H1 (cell line): Measurements from ENCODE around the gene PMFBP1. TPM values are rescaled to one million over a fixed set of nuclear protein-coding genes. Genes with fewer than 3 reads are reported as not detected.

Experiments
- CTCF ChIA-PET: fragments of 300-600 bp; sonication (Branson Sonifier 250); formaldehyde crosslinking; loops from one replicate; lab custom pipeline; 2021; ENCODE audit not compliant: partially characterized antibody; lab: Charles Lee
- POLR2A ChIA-PET: fragments of 300-600 bp; sonication (Branson Sonifier 250); formaldehyde crosslinking; loops from one replicate; lab custom pipeline; 2021; ENCODE audit warnings: inconsistent platforms; ENCODE audit not compliant: partially characterized antibody; lab: Charles Lee
- DNase-seq, 2 experiments: peaks; one replicate each; pipeline versions ENCODE4 v3.0.0 to v3.0.0-alpha.2; 2010 to 2022; ENCODE audit warnings: low spot score in 2 of 2, low read depth in 1 of 2, mixed read lengths in 1 of 2
- FAIRE-seq: peaks from 2 replicates; lab custom pipeline; 2011; peaks lifted over from hg19 to GRCh38; lab: Jason Lieb, UNC
- H2AFZ ChIP-seq: 2 replicates; pipeline ENCODE4 v1.8.1; 2012; ENCODE audit warnings: low read length, inconsistent platforms
- H2AK5ac ChIP-seq: 2 replicates; pipeline ENCODE4 v1.6.1; 2013; ENCODE audit warnings: low read depth, low read length
- H2BK120ac ChIP-seq: replicated peaks from 2 replicates; pipeline ENCODE3; 2013; ENCODE audit warnings: low read depth, low read length, inconsistent platforms
- H2BK12ac ChIP-seq: 2 replicates; pipeline ENCODE4 v1.6.1; 2013; ENCODE audit warnings: low read depth, low read length
- H2BK15ac ChIP-seq: 2 replicates; pipeline ENCODE4 v1.6.1; 2013; ENCODE audit warnings: low read length
- H2BK20ac ChIP-seq: 2 replicates; pipeline ENCODE4 v1.6.1; 2013; ENCODE audit warnings: low read length
- H2BK5ac ChIP-seq: 2 replicates; pipeline ENCODE4 v1.6.1; 2013; ENCODE audit warnings: low read depth, low read length
- H3K14ac ChIP-seq: 2 replicates; pipeline ENCODE4 v1.6.1; 2013; ENCODE audit warnings: inconsistent platforms; ENCODE audit not compliant: insufficient read length
- H3K18ac ChIP-seq: 2 replicates; pipeline ENCODE4 v1.6.1; 2013; ENCODE audit warnings: low read length; ENCODE audit errors: extremely low read depth
- H3K23ac ChIP-seq: 2 replicates; pipeline ENCODE4 v1.6.1; 2013; ENCODE audit warnings: inconsistent platforms; ENCODE audit not compliant: insufficient read length
- H3K23me2 ChIP-seq: 2 replicates; pipeline ENCODE4 v1.6.1; 2013; ENCODE audit warnings: low read depth, low read length
- H3K27ac ChIP-seq: 2 replicates; pipeline ENCODE4 v1.6.1; 2011; ENCODE audit warnings: low read depth, low read length, inconsistent platforms
- H3K27me3 ChIP-seq, 4 experiments: replicated peaks in 1 of 4; 1 replicate in 1 of 4; 2 replicates in 3 of 4; pipeline versions ENCODE4 v1.6.1 to v1.8.1; 2011 to 2013; ENCODE audit warnings: low read length in 3 of 4, mild to moderate bottlenecking in 3 of 4, inconsistent platforms in 2 of 4, mixed read lengths in 2 of 4, moderate library complexity in 1 of 4; ENCODE audit not compliant: control insufficient read depth in 3 of 4, insufficient read depth in 3 of 4; ENCODE audit errors: extremely low read depth in 1 of 4
- H3K36me3 ChIP-seq, 4 experiments: 2 replicates each; pipeline versions ENCODE4 v1.6.1 to v1.8.1; 2011 to 2013; ENCODE audit warnings: mild to moderate bottlenecking in 4 of 4, low read length in 3 of 4, moderate library complexity in 2 of 4, control low read depth in 1 of 4, inconsistent platforms in 1 of 4; ENCODE audit not compliant: insufficient read depth in 4 of 4, control insufficient read depth in 2 of 4
- H3K4ac ChIP-seq: replicated peaks from 2 replicates; pipeline ENCODE3; 2013; ENCODE audit warnings: low read length, low read depth, mixed read lengths, inconsistent platforms; ENCODE audit not compliant: insufficient read length
- H3K4me1 ChIP-seq, 4 experiments: replicated peaks in 1 of 4; 1 replicate in 1 of 4; 2 replicates in 3 of 4; pipeline versions ENCODE4 v1.6.1 to v1.8.1; 2011 to 2013; ENCODE audit warnings: low read length in 3 of 4, inconsistent platforms in 2 of 4, mixed read lengths in 1 of 4; ENCODE audit not compliant: insufficient read depth in 4 of 4, control insufficient read depth in 3 of 4
- H3K4me2 ChIP-seq, 2 experiments: 2 replicates each; pipeline versions ENCODE4 v1.6.1 to v1.8.1; 2011 to 2013; ENCODE audit warnings: low read depth in 2 of 2, low read length in 2 of 2, control low read depth in 1 of 2, inconsistent platforms in 1 of 2, mild to moderate bottlenecking in 1 of 2; ENCODE audit not compliant: insufficient read depth in 1 of 2
- H3K4me3 ChIP-seq, 4 experiments: fragments of 200-600, 300-600 bp in 1 of 4; sonication (generic), shearing (Covaris generic), sonication (Bioruptor Twin) in 1 of 4; 2 replicates each; pipeline versions ENCODE4 v1.5.1 to v1.8.1; 2011 to 2016; ENCODE audit warnings: low read length in 4 of 4, low read depth in 3 of 4, control low read depth in 2 of 4, inconsistent platforms in 2 of 4, mild to moderate bottlenecking in 2 of 4, mixed read lengths in 1 of 4, moderate library complexity in 1 of 4; ENCODE audit not compliant: insufficient read depth in 2 of 4; ENCODE audit errors: extremely low read depth in 1 of 4
- H3K56ac ChIP-seq: replicated peaks from 2 replicates; pipeline ENCODE3; 2013; ENCODE audit warnings: low read depth, mild to moderate bottlenecking, mixed read lengths, low read length, inconsistent platforms; ENCODE audit not compliant: insufficient read length
- H3K79me1 ChIP-seq: 2 replicates; pipeline ENCODE4 v1.6.1; 2013; ENCODE audit warnings: low read depth, low read length, control low read depth
- H3K79me2 ChIP-seq, 2 experiments: 2 replicates each; pipeline versions ENCODE4 v1.6.1 to v1.8.1; 2012 to 2013; ENCODE audit warnings: low read length in 2 of 2, mild to moderate bottlenecking in 2 of 2, inconsistent platforms in 1 of 2; ENCODE audit not compliant: insufficient read depth in 2 of 2, control insufficient read depth in 1 of 2
- H3K9ac ChIP-seq, 4 experiments: replicated peaks in 1 of 4; 1 replicate in 1 of 4; 2 replicates in 3 of 4; pipeline versions ENCODE4 v1.6.1 to v1.8.1; 2011 to 2013; ENCODE audit warnings: low read depth in 3 of 4, low read length in 3 of 4, control low read depth in 2 of 4, mild to moderate bottlenecking in 2 of 4, moderate library complexity in 2 of 4, inconsistent platforms in 1 of 4; ENCODE audit errors: extremely low read depth in 1 of 4
- H3K9me3 ChIP-seq, 2 experiments: 2 replicates each; pipeline versions ENCODE4 v1.6.1 to v1.8.1; 2012 to 2013; ENCODE audit warnings: mild to moderate bottlenecking in 2 of 2, moderate library complexity in 2 of 2, control low read depth in 1 of 2, inconsistent platforms in 1 of 2, low read depth in 1 of 2, low read length in 1 of 2, mixed read lengths in 1 of 2; ENCODE audit not compliant: insufficient read depth in 2 of 2
- H4K20me1 ChIP-seq, 2 experiments: replicated peaks in 1 of 2; 2 replicates each; pipeline versions ENCODE3 to v1.8.1; 2011 to 2013; ENCODE audit warnings: inconsistent platforms in 2 of 2, low read length in 2 of 2, mild to moderate bottlenecking in 1 of 2; ENCODE audit not compliant: insufficient read depth in 2 of 2, control insufficient read depth in 1 of 2
- H4K5ac ChIP-seq: 2 replicates; pipeline ENCODE4 v1.6.1; 2013; ENCODE audit warnings: low read length, low read depth, mixed read lengths, inconsistent platforms; ENCODE audit not compliant: insufficient read length
- H4K8ac ChIP-seq: 2 replicates; pipeline ENCODE4 v1.8.0; 2013; ENCODE audit warnings: mild to moderate bottlenecking, moderate library complexity, low read length, inconsistent platforms; ENCODE audit not compliant: insufficient read depth; ENCODE audit errors: extremely low read depth
- H4K91ac ChIP-seq: replicated peaks from 2 replicates; pipeline ENCODE3; 2013; ENCODE audit warnings: low read length, mixed read lengths, inconsistent platforms; ENCODE audit not compliant: insufficient read length
- CBX8 ChIP-seq: fragments of 300-800, 300-1000 bp; sonication (generic); IDR thresholded peaks from 2 replicates; pipeline ENCODE4 v1.7.1; 2016; ENCODE audit warnings: low read depth, low read length, borderline replicate concordance
- CEBPB ChIP-seq: IDR thresholded peaks from 2 replicates; pipeline ENCODE4 v1.6.1; 2012; ENCODE audit warnings: low read depth, low read length
- EGR1 ChIP-seq: IDR thresholded peaks from 2 replicates; pipeline ENCODE4 v1.6.1; 2011; ENCODE audit warnings: low read depth, low read length, borderline replicate concordance
- GTF2F1 ChIP-seq: IDR thresholded peaks from 2 replicates; pipeline ENCODE4 v1.6.1; 2012; ENCODE audit warnings: low read depth, low read length, improper control_type of control experiment, borderline replicate concordance
- HDAC2 ChIP-seq, 2 experiments: fragments of 300-600 bp in 1 of 2; sonication (generic) in 1 of 2; IDR thresholded peaks; 2 replicates each; pipeline ENCODE4 v1.6.1; 2011 to 2012; ENCODE audit warnings: low read depth in 2 of 2, low read length in 2 of 2, mild to moderate bottlenecking in 2 of 2, moderate library complexity in 2 of 2, borderline replicate concordance in 1 of 2, inconsistent platforms in 1 of 2
- MAFK ChIP-seq: IDR thresholded peaks from 2 replicates; pipeline ENCODE4 v1.6.1; 2012; ENCODE audit warnings: low read depth, mild to moderate bottlenecking, improper control_type of control experiment, low read length
- NRF1 ChIP-seq: IDR thresholded peaks from 2 replicates; pipeline ENCODE4 v1.6.1; 2011; ENCODE audit warnings: mild to moderate bottlenecking, low read depth, low read length, improper control_type of control experiment
- POLR2A ChIP-seq, 2 experiments: IDR thresholded peaks; 1 replicate in 1 of 2; 2 replicates in 1 of 2; pipeline ENCODE4 v1.6.1; 2011; ENCODE audit warnings: low read depth in 2 of 2, low read length in 2 of 2, mild to moderate bottlenecking in 2 of 2; ENCODE audit errors: control extremely low read depth in 1 of 2
- RBBP5 ChIP-seq: IDR thresholded peaks from 2 replicates; pipeline ENCODE4 v1.7.1; 2012; ENCODE audit warnings: low read depth, mild to moderate bottlenecking, inconsistent platforms, low read length, moderate library complexity, borderline replicate concordance
- SP1 ChIP-seq: IDR thresholded peaks from 2 replicates; pipeline ENCODE4 v1.6.1; 2011; ENCODE audit warnings: low read depth, low read length
- SP2 ChIP-seq: IDR thresholded peaks from 2 replicates; pipeline ENCODE4 v1.6.1; 2012; ENCODE audit warnings: mild to moderate bottlenecking, low read length, inconsistent platforms
- SRF ChIP-seq: IDR thresholded peaks from 2 replicates; pipeline ENCODE4 v1.6.1; 2011; ENCODE audit warnings: mild to moderate bottlenecking, low read depth, low read length, moderate library complexity
- TAF1 ChIP-seq: IDR thresholded peaks from 2 replicates; pipeline ENCODE4 v1.6.1; 2011; ENCODE audit warnings: mild to moderate bottlenecking, low read depth, low read length
- WGBS, 2 experiments: shearing (Covaris generic) in 1 of 2; methylation state at CpG; one replicate each; pipeline versions ENCODE4 v1.1.6 to v1.1.7; 2013 to 2015; ENCODE audit warnings: low lambda C conversion rate in 2 of 2, mixed read lengths in 2 of 2, inconsistent platforms in 1 of 2, low coverage in 1 of 2, missing lambda C conversion rate in 1 of 2; ENCODE audit not compliant: insufficient replicate concordance in 2 of 2, insufficient coverage in 1 of 2, insufficient read length in 1 of 2; ENCODE audit errors: extremely low coverage in 1 of 2, missing lambda C conversion rate in 1 of 2; 5-methylcytosine and 5-hydroxymethylcytosine counted together
- polyA plus RNA-seq, 7 experiments: library from polyadenylated mRNA; depleted of rRNA in 3 of 7; stranded (reverse) in 5 of 7; unstranded in 2 of 7; fragments of >200 nt in 5 of 7; fragments of 200-250 nt in 2 of 7; gene quantifications; 1 replicate in 5 of 7; 2 replicates in 1 of 7; 4 replicates in 1 of 7; pipeline versions ENCODE4 v1.2.1 to v1.2.3, GENCODE V29; 2011 to 2013; ENCODE audit warnings: missing spikeins in 2 of 7, mixed read lengths in 2 of 7
- total RNA-seq: library from RNA; stranded (reverse); fragmentation: NEBNext Ultra II Directional; extraction: Animal tissue kit (Norgen Biotek cat#: 25700); gene quantifications from 2 replicates; pipeline ENCODE4 v1.2.1, GENCODE V29; 2021
- TF ChIP-seq, protein P1 (sequence below): IDR thresholded peaks from 2 replicates; pipeline ENCODE4 v1.6.1; 2012; ENCODE audit warnings: inconsistent platforms
- TF ChIP-seq, protein P2 (sequence below): IDR thresholded peaks from 2 replicates; pipeline ENCODE4 v1.6.1; 2011; ENCODE audit warnings: low read depth, mild to moderate bottlenecking, low read length; ENCODE audit not compliant: insufficient read depth

Gene PMFBP1
- total and polyA plus RNA-seq, 2 of the 8 experiments (the other 6 are each of a cell fraction or from before 2014, with no cell fraction given) = 0.32 to 1.6 TPM

DNA sequence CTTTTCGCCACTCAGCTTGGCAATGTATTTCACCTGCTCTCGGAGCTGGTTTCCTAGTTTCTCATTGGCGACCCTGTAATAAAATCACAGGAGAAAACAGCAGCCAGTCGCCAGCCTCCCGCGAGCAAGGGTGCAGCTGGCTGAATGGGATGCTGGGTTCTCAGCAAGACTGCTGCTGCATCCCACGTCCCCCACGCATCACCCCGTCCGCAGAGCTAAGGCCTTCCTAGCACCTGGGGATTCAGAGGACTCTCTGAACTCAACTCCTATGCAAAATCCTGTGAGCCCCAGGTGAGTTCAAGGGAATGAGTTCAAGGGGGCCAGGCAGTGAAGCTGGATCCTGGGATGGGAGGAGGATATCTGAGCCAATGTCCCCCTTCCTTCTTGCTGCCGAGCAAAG lies 49.0 kb downstream of the PMFBP1 start:
- WGBS, 2 experiments = 91% methylated on average over 11 of the region's 11 CpGs; no CpG with 5 or more reads in 1 of the 2 experiments
- H3K4ac ChIP-seq = no peak overlapping the region
- H3K27ac ChIP-seq = no peak overlapping the region
- no peak overlapping the region for H2BK12ac ChIP-seq
- CTCF ChIA-PET = interaction anchor here (0.8 to 4.2 kb wide), 5 partner anchors 13 to 714 kb away, joined by 3 to 43 read pairs (median 6); no protein-coding TSS in a partner anchor
- no peak overlapping the region for H2AK5ac ChIP-seq
- no peak for FAIRE-seq
- no peak overlapping the region for H3K9ac ChIP-seq
- H3K4me2 ChIP-seq = no peak overlapping the region
- no peak overlapping the region for H3K56ac ChIP-seq
- H3K79me2 ChIP-seq = no peaks in the 10 kb centered on the region
- H2AFZ ChIP-seq = no peak overlapping the region
- H4K91ac ChIP-seq = no peak overlapping the region
- no peak overlapping the region for H2BK5ac ChIP-seq
- H3K4me1 ChIP-seq = peaks cover 0 to 4% (median 0%) of the 10 kb centered on the region in 4 experiments; a peak in 2 of 7 replicates
- H3K27me3 ChIP-seq = no peaks in the 10 kb centered on the region
- H3K18ac ChIP-seq = no peak overlapping the region
- H4K8ac ChIP-seq = no peak overlapping the region
- H2BK20ac ChIP-seq = no peak overlapping the region
- no peak for DNase-seq
- H2BK15ac ChIP-seq = no peak overlapping the region
- POLR2A ChIA-PET = interaction anchor here (1.0 kb wide), 1 partner anchor 29 kb away, joined by 3 read pairs; the partner anchor contains the start of genes DHX38 and TXNL4B
- no peaks in the 10 kb centered on the region for H4K20me1 ChIP-seq
- H3K36me3 ChIP-seq = no peaks in the 10 kb centered on the region
- H3K14ac ChIP-seq = no peak overlapping the region
- H2BK120ac ChIP-seq = no peak overlapping the region
- H3K23ac ChIP-seq = no peak overlapping the region
- no peaks in the 10 kb centered on the region for H3K9me3 ChIP-seq
- H3K23me2 ChIP-seq = no peaks in the 10 kb centered on the region
- H4K5ac ChIP-seq = no peak overlapping the region
- no peaks in the 10 kb centered on the region for H3K79me1 ChIP-seq
- no peak overlapping the region for H3K4me3 ChIP-seq
- TF ChIP-seq, protein P1, sequence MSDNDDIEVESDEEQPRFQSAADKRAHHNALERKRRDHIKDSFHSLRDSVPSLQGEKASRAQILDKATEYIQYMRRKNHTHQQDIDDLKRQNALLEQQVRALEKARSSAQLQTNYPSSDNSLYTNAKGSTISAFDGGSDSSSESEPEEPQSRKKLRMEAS = no peak
- TF ChIP-seq POLR2A (IDR thresholded peaks at IDR 0.05; ENCODE audit: control extremely low read depth in 1 of 2, low read depth in 2 of 2, low read length in 2 of 2) (no peak), NRF1 (no peak), RBBP5 (no peak), EGR1 (no peak), CBX8 (no peak), HDAC2 (IDR thresholded peaks at IDR 0.05; ENCODE audit: borderline replicate concordance in 1 of 2, low read depth in 2 of 2, low read length in 2 of 2) (no peak), TAF1 (no peak), SP2 (no peak), CEBPB (no peak), SRF (no peak), GTF2F1 (no peak), SP1 (no peak), MAFK (no peak)
- TF ChIP-seq, protein P2, sequence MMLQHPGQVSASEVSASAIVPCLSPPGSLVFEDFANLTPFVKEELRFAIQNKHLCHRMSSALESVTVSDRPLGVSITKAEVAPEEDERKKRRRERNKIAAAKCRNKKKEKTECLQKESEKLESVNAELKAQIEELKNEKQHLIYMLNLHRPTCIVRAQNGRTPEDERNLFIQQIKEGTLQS = no peak
